ENCODE measurements around the gene DLEU7. TPM values are rescaled to one million over a fixed set of nuclear protein-coding genes. Genes with fewer than 3 reads are reported as not detected.

The DLEU7 gene
- total and polyA plus RNA-seq, 2 of the 13 experiments (the other 11 are each of a cell fraction or from before 2014, with no cell fraction given) = not detected

- no peak overlapping the region for H3K4me3 ChIP-seq (replicated peaks in 1 of 3; ENCODE audit: insufficient read depth in 1 of 3, low read depth in 2 of 3, low read length in 3 of 3)
- TF ChIP-seq, protein P1, sequence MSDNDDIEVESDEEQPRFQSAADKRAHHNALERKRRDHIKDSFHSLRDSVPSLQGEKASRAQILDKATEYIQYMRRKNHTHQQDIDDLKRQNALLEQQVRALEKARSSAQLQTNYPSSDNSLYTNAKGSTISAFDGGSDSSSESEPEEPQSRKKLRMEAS (IDR thresholded peaks at IDR 0.05) = no peak
- TF ChIP-seq ZNF879 (CRISPR knock-in tag; IDR thresholded peaks at IDR 0.05) (no peak), IKZF5 (CRISPR knock-in tag; IDR thresholded peaks at IDR 0.05) (no peak), TAF1 (CRISPR knock-in tag; IDR thresholded peaks at IDR 0.05) (no peak), FOSL2 (CRISPR knock-in tag; IDR thresholded peaks at IDR 0.05) (no peak), TMF1 (CRISPR knock-in tag; IDR thresholded peaks at IDR 0.05; ENCODE audit: low read depth) (no peak), REL (CRISPR knock-in tag; conservative IDR thresholded peaks at IDR 0.05) (no peak), RXRB (CRISPR knock-in tag; IDR thresholded peaks at IDR 0.05; ENCODE audit: borderline replicate concordance) (no peak), ZFP62 (CRISPR knock-in tag; IDR thresholded peaks at IDR 0.05) (no peak)
- intact Hi-C loops (cut with micrococcal nuclease; ENCODE audit: unreplicated experiment) (no loop called here), in situ Hi-C loops (cut with HindIII; ENCODE audit: extremely low pct_ligation_motif_present, low pct_unique_long_range_greater_than_20kb) (no loop called here)
- H3K4me1 ChIP-seq (ENCODE audit: insufficient read depth, low read length) = no peaks in the 10 kb centered on the region
- no peaks in the 10 kb centered on the region for H3K79me2 ChIP-seq (ENCODE audit: insufficient read depth, low read length)
- no peaks in the 10 kb centered on the region for H3K27me3 ChIP-seq (ENCODE audit: control insufficient read depth in 1 of 2, insufficient read depth in 2 of 2, low read length in 2 of 2)
- no peaks in the 10 kb centered on the region for H3K9me3 ChIP-seq (ENCODE audit: low read length)
- ATAC-seq (no peak), FAIRE-seq (no peak), DNase-seq (ENCODE audit: low spot score) (no peak)
- no peaks in the 10 kb centered on the region for H4K20me1 ChIP-seq (ENCODE audit: insufficient read depth, low read length)
- no peaks in the 10 kb centered on the region for H3K36me3 ChIP-seq (replicated peaks in 1 of 2; ENCODE audit: control insufficient read depth in 1 of 2, insufficient read depth in 2 of 2, low read length in 2 of 2)
- WGBS (ENCODE audit: low lambda C conversion rate) = 33% methylated on average over 2 of the region's 2 CpGs
- H3K4me2 ChIP-seq (ENCODE audit: low read depth, low read length) = no peak overlapping the region
- H3K27ac ChIP-seq (ENCODE audit: extremely low read length, insufficient read depth, low read length) = no peak overlapping the region
- ChIA-PET POLR2A (no interaction called here), CTCF (ENCODE audit: low intra/inter-chr PET ratio, low total read pairs) (no interaction called here)
- no TSS peak for BruUV-seq (replicated peaks)
- H3K9ac ChIP-seq (ENCODE audit: insufficient read depth, low read depth, low read length) = no peak overlapping the region
- no peak overlapping the region for H2AFZ ChIP-seq (ENCODE audit: low read length)
Measured at GRCh38 chr13:50873467-50873866, 30.0 kb upstream of the DLEU7 start.

DNA sequence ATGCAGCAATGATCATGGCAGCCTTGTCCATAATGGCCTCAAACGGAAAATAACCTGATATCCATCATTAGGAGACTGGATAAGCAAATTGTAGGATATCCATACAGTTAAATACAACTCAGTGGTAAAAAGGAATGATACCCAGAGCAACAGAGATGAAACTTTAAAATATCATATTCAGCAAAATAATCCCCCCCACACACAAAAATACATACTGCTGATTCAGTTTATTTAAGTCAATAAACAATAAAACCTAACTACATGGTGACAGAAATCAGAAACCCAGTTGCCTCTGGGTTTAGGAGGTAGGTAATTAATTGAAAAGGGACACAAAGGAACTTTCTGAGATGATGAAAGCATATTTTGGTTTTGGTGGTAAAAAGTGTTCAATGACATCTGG, 27.9 kb upstream of the DLEU7 start:
- Histone ChIP-seq H3K4me3 (replicated peaks in 1 of 3; ENCODE audit: insufficient read depth in 1 of 3, low read depth in 2 of 3, low read length in 3 of 3) (no peak overlapping the region), H3K36me3 (replicated peaks in 1 of 2; ENCODE audit: control insufficient read depth in 1 of 2, insufficient read depth in 2 of 2, low read length in 2 of 2) (no peaks in the 10 kb centered on the region), H3K27me3 (ENCODE audit: control insufficient read depth in 1 of 2, insufficient read depth in 2 of 2, low read length in 2 of 2) (no peaks in the 10 kb centered on the region), H3K79me2 (ENCODE audit: insufficient read depth, low read length) (no peaks in the 10 kb centered on the region), H2AFZ (ENCODE audit: low read length) (no peak overlapping the region), H3K9ac (ENCODE audit: insufficient read depth, low read depth, low read length) (no peak overlapping the region), H3K27ac (ENCODE audit: extremely low read length, insufficient read depth, low read length) (no peak overlapping the region), H3K4me2 (ENCODE audit: low read depth, low read length) (no peak overlapping the region), H3K4me1 (ENCODE audit: insufficient read depth, low read length) (no peaks in the 10 kb centered on the region), H4K20me1 (ENCODE audit: insufficient read depth, low read length) (no peaks in the 10 kb centered on the region), H3K9me3 (ENCODE audit: low read length) (no peaks in the 10 kb centered on the region)
- in situ Hi-C loops (cut with HindIII; ENCODE audit: extremely low pct_ligation_motif_present, low pct_unique_long_range_greater_than_20kb) = no loop called here
- 63% methylated on average over 1 of the region's 1 CpG for whole genome bisulfite sequencing (ENCODE audit: low lambda C conversion rate)
- DNase-seq (ENCODE audit: low spot score) = no peak
- FAIRE-seq = no peak
- ChIA-PET CTCF (ENCODE audit: low intra/inter-chr PET ratio, low total read pairs) (no interaction called here), POLR2A (no interaction called here)
- TF ChIP-seq MAFK (conservative IDR thresholded peaks at IDR 0.05 in 1 of 2, IDR thresholded peaks at IDR 0.05 in 1 of 2; ENCODE audit: low read length in 2 of 2) = peak; percentile 39 to 70; a peak in 2 of 4 replicates
- TF ChIP-seq MAFF (IDR thresholded peaks at IDR 0.05; ENCODE audit: low read depth, low read length) = peak; percentile 69
- TF ChIP-seq ZNF691 (CRISPR knock-in tag; IDR thresholded peaks at IDR 0.05; ENCODE audit: borderline replicate concordance, low read depth) = no peak
- no peak for TF ChIP-seq ZNF703 (CRISPR knock-in tag; IDR thresholded peaks at IDR 0.05; ENCODE audit: borderline replicate concordance)
- no TSS peak for BruUV-seq (replicated peaks)
- intact Hi-C loops (cut with micrococcal nuclease; ENCODE audit: unreplicated experiment) = no loop called here
- no peak for ATAC-seq
